GM23338 (cell line): Measurements from ENCODE around the gene IL21R. TPM values are rescaled to one million over a fixed set of nuclear protein-coding genes. Genes with fewer than 3 reads are reported as not detected.

Source experiments
- polyA plus RNA-seq: library from polyadenylated mRNA; unstranded; fragments of >200 nt; fragmentation: Nextera tagmentation; extraction: Ambion mirVana; gene quantifications from 2 replicates; pipeline ENCODE4 v1.2.1, GENCODE V29; 2016
- total RNA-seq: library from RNA; depleted of rRNA; stranded (reverse); fragments of >200 nt; shearing (Covaris generic); gene quantifications from 2 replicates; pipeline ENCODE4 v1.2.3, GENCODE V29; 2014
- TF ChIP-seq, protein P1 (sequence below): IDR thresholded peaks from one replicate; pipeline ENCODE4 v1.6.1; 2018; ENCODE audit warnings: antibody characterized with exemption; ENCODE audit not compliant: unreplicated experiment
- TF ChIP-seq, protein P2 (sequence below): fragments of 250-450 bp; sonication (Bioruptor Pico); IDR thresholded peaks from 2 replicates; pipeline ENCODE4 v1.5.0; 2020; ENCODE audit warnings: mild to moderate bottlenecking, moderate library complexity

The IL21R gene
- total and polyA plus RNA-seq, 2 experiments from 2014 or later: 0.42 to 2.6 TPM

GRCh38 chr16:27365142-27366089 lies 36.6 kb upstream of the IL21R start (continued):
- TF ChIP-seq, protein P1, sequence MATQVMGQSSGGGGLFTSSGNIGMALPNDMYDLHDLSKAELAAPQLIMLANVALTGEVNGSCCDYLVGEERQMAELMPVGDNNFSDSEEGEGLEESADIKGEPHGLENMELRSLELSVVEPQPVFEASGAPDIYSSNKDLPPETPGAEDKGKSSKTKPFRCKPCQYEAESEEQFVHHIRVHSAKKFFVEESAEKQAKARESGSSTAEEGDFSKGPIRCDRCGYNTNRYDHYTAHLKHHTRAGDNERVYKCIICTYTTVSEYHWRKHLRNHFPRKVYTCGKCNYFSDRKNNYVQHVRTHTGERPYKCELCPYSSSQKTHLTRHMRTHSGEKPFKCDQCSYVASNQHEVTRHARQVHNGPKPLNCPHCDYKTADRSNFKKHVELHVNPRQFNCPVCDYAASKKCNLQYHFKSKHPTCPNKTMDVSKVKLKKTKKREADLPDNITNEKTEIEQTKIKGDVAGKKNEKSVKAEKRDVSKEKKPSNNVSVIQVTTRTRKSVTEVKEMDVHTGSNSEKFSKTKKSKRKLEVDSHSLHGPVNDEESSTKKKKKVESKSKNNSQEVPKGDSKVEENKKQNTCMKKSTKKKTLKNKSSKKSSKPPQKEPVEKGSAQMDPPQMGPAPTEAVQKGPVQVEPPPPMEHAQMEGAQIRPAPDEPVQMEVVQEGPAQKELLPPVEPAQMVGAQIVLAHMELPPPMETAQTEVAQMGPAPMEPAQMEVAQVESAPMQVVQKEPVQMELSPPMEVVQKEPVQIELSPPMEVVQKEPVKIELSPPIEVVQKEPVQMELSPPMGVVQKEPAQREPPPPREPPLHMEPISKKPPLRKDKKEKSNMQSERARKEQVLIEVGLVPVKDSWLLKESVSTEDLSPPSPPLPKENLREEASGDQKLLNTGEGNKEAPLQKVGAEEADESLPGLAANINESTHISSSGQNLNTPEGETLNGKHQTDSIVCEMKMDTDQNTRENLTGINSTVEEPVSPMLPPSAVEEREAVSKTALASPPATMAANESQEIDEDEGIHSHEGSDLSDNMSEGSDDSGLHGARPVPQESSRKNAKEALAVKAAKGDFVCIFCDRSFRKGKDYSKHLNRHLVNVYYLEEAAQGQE: no peak
- TF ChIP-seq, protein P2, sequence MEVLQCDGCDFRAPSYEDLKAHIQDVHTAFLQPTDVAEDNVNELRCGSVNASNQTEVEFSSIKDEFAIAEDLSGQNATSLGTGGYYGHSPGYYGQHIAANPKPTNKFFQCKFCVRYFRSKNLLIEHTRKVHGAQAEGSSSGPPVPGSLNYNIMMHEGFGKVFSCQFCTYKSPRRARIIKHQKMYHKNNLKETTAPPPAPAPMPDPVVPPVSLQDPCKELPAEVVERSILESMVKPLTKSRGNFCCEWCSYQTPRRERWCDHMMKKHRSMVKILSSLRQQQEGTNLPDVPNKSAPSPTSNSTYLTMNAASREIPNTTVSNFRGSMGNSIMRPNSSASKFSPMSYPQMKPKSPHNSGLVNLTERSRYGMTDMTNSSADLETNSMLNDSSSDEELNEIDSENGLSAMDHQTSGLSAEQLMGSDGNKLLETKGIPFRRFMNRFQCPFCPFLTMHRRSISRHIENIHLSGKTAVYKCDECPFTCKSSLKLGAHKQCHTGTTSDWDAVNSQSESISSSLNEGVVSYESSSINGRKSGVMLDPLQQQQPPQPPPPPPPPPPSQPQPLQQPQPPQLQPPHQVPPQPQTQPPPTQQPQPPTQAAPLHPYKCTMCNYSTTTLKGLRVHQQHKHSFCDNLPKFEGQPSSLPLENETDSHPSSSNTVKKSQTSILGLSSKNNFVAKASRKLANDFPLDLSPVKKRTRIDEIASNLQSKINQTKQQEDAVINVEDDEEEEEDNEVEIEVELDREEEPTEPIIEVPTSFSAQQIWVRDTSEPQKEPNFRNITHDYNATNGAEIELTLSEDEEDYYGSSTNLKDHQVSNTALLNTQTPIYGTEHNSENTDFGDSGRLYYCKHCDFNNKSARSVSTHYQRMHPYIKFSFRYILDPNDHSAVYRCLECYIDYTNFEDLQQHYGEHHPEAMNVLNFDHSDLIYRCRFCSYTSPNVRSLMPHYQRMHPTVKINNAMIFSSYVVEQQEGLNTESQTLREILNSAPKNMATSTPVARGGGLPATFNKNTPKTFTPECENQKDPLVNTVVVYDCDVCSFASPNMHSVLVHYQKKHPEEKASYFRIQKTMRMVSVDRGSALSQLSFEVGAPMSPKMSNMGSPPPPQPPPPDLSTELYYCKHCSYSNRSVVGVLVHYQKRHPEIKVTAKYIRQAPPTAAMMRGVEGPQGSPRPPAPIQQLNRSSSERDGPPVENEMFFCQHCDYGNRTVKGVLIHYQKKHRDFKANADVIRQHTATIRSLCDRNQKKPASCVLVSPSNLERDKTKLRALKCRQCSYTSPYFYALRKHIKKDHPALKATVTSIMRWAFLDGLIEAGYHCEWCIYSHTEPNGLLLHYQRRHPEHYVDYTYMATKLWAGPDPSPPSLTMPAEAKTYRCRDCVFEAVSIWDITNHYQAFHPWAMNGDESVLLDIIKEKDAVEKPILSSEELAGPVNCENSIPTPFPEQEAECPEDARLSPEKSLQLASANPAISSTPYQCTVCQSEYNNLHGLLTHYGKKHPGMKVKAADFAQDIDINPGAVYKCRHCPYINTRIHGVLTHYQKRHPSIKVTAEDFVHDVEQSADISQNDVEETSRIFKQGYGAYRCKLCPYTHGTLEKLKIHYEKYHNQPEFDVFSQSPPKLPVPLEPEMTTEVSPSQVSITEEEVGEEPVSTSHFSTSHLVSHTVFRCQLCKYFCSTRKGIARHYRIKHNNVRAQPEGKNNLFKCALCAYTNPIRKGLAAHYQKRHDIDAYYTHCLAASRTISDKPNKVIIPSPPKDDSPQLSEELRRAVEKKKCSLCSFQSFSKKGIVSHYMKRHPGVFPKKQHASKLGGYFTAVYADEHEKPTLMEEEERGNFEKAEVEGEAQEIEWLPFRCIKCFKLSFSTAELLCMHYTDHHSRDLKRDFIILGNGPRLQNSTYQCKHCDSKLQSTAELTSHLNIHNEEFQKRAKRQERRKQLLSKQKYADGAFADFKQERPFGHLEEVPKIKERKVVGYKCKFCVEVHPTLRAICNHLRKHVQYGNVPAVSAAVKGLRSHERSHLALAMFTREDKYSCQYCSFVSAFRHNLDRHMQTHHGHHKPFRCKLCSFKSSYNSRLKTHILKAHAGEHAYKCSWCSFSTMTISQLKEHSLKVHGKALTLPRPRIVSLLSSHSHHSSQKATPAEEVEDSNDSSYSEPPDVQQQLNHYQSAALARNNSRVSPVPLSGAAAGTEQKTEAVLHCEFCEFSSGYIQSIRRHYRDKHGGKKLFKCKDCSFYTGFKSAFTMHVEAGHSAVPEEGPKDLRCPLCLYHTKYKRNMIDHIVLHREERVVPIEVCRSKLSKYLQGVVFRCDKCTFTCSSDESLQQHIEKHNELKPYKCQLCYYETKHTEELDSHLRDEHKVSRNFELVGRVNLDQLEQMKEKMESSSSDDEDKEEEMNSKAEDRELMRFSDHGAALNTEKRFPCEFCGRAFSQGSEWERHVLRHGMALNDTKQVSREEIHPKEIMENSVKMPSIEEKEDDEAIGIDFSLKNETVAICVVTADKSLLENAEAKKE: no peak
